ENCODE data around the gene ST3GAL5.

- no peak for TF ChIP-seq CTCF (IDR thresholded peaks at IDR 0.05; ENCODE audit: low read length)
- TF ChIP-seq EZH2phosphoT487 (IDR thresholded peaks at IDR 0.05; ENCODE audit: low read length): no peak
- no peak for TF ChIP-seq EZH2 (optimal IDR thresholded peaks at IDR 0.05; ENCODE audit: low read depth, low read length)
Observed at GRCh38 chr2:85911814-85912692, 23.3 kb upstream of the ST3GAL5 start.
